Ishikawa (cell line): ENCODE measurements around the gene CMTM7.

Experiments used
- CEBPB ChIP-seq: IDR thresholded peaks from 2 replicates; pipeline ENCODE4 v1.6.1; 2012
- EP300 ChIP-seq: IDR thresholded peaks from 2 replicates; pipeline ENCODE4 v1.6.1; 2012; ENCODE audit warnings: borderline replicate concordance
- NFIC ChIP-seq: IDR thresholded peaks from 2 replicates; pipeline ENCODE4 v1.6.1; 2012
- RAD21 ChIP-seq: IDR thresholded peaks from 2 replicates; pipeline ENCODE4 v1.6.1; 2012; ENCODE audit warnings: low read depth
- TEAD4 ChIP-seq: IDR thresholded peaks from 2 replicates; pipeline ENCODE4 v1.6.1; 2012
- YY1 ChIP-seq: IDR thresholded peaks from 2 replicates; pipeline ENCODE4 v1.6.1; 2012; ENCODE audit warnings: low read depth

DNA sequence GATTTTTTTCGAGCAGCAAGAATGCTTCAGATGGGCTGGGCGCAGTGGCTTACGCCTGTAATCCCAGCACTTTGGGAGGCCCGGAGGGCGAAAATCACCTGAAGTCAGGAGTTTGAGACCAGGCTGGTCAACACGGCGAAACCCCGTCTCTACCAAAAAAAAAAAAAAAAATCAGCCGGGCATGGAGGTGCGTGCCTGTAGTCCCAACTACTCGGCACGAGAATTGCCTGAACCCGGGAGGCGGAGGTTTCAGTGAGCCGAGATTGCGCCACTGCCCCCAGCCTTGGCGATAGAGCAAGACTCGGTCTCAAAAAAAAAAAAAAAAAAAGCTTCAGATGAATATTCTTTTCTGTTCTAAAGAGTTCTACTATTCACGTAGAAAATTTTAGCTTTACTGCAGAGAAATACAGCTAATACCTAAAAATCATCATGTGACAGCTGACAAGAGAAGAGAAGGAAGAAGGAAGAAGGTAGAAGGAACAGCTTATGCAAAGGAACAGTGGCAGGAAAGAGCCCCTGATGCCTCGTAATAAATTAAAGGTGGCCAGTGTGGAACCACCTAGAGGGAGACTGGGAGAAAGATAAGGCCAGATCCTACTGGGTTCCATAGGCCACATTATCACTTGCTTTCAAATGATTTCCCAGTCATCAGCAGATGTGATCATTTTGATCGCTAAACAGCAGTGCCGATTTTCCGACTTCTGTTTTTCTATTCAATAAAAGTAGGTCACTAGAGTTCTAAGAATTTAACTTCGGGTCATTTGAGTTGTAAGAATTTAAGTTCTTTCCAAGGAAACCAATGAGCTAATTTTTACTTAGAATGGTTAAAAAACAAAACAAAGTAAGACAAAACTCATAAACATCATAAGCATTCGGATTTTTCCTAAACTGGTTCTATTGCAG, 109.5 kb downstream of the CMTM7 start:
- TF ChIP-seq TEAD4 (no peak), EP300 (no peak), YY1 (no peak), CEBPB (no peak), RAD21 (no peak), NFIC (no peak)
